Upper lobe of left lung (tissue), 4 donors: ENCODE measurements around the gene GBE1.

Experiments
- CTCF ChIP-seq, 6 experiments: fragments of 450-650 bp in 4 of 6; fragments of 200-600 bp in 2 of 6; sonication (generic) in 2 of 6; IDR thresholded peaks; one replicate each; pipeline ENCODE4 v1.5.1; 2016 to 2019; ENCODE audit warnings: antibody characterized with exemption in 6 of 6
- POLR2A ChIP-seq, 4 donors: fragments of 450-650 bp; IDR thresholded peaks; one replicate each; pipeline ENCODE4 v1.5.1; 2016 to 2017; ENCODE audit warnings: antibody characterized with exemption in 4 of 4, mild to moderate bottlenecking in 2 of 4
- POLR2AphosphoS5 ChIP-seq, 2 donors: sonication (generic); formaldehyde crosslinking; IDR thresholded peaks; one replicate each; pipeline ENCODE4 v1.5.1; 2017; ENCODE audit warnings: antibody characterized with exemption in 2 of 2

- TF ChIP-seq POLR2A (IDR thresholded peaks at IDR 0.05) (no peak), CTCF (IDR thresholded peaks at IDR 0.05) (no peak), POLR2AphosphoS5 (IDR thresholded peaks at IDR 0.05) (no peak)
Observed at GRCh38 chr3:81470524-81471278, 290.7 kb downstream of the GBE1 start.
